Measurements from ENCODE around the gene TAS2R39.
"Not testable (repeated sequence)": the region's sequence is repeated elsewhere in the genome, so short reads cannot be mapped to it uniquely, and the experiment has no call there.

TAS2R39 gene

DNA sequence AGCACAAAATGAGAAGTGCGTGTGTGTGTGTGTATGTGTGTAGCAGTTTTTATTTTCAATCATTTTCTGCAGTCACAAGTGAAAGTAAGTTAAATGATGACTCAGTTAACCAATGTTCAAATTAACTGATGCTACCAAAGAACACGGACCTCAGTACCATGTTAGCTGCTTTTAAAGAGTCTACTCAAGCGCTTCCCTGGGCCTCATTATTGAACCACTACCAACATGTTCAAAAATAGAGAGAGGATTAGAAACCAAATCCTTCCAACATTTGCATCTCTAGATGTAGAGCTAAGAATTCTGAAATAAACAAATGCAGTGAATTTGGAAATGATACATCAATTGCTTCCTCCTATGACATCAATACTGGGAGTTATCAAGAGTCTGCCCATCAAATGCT is at the start of gene TAS2R39:
TSS of gene TAS2R39 (plus strand) at position 396 of the 400 bp plus-strand sequence. CDS start at position 396, 0 bp downstream.
- DNase-seq (ENCODE audit: low read depth in 2 of 2, low spot score in 1 of 2) = no peak

DNA sequence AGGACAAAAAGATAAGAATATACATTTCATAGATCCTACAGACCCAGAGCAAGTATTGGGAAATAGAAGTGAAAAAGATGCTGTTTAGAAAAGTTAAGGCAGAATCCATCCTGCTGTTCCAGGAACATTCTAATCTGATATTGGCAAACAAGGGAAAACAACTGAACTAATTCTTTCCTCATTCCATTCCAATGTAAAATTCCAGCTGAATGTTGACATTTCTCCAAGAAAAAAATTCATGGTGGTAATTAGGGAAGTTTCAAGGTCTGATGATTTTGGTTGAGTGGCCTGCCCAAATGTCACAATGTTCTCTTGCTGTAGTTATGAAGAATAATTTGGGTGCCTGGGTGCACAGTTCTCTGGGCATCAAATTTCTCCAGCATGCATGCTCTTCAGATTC is 36.1 kb upstream of the TAS2R39 start:
- no peak for DNase-seq (ENCODE audit: low read depth in 2 of 2, low spot score in 1 of 2)

DNA sequence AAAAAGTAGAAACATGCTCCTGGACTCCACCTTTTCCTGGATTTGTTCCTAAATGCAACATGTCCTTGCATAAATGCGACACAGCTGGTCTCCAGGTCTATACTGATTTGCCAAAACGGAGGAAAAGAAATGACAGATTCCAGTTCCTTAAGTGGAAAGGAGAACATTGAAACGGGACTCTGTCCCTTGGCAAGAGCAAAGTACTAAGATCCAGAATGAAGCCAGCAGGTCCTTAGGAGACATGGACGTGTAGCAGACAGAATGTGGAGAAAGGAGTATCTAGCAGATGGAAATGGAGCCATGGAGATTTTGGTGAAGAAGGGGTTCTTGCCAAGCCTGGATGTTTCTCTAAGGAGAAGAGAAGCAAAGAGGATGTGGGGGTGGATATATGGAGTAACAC is 35.2 kb upstream of the TAS2R39 start:
- no peak for DNase-seq (ENCODE audit: low read depth in 2 of 2, low spot score in 1 of 2)

DNA sequence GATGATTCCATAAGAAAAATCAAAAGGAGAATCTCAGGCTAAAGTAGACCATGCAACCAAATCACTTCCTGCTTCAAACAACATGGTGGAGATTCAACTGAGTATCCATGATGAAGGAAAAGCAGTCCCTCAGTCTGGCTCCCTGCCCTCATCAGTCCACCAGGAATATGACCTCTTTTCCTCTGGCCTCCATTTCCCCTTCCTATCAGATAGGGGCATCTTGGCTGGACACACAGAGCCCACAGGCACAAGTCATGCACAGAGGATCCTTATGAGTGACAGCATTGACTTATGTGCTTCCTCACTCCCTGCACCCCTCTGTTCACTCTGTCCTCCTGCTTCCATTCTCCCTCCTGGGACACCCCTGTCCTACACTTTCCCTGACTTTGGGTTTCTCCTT is 34.6 kb upstream of the TAS2R39 start:
- no peak for DNase-seq (ENCODE audit: low read depth in 2 of 2, low spot score in 1 of 2)

DNA sequence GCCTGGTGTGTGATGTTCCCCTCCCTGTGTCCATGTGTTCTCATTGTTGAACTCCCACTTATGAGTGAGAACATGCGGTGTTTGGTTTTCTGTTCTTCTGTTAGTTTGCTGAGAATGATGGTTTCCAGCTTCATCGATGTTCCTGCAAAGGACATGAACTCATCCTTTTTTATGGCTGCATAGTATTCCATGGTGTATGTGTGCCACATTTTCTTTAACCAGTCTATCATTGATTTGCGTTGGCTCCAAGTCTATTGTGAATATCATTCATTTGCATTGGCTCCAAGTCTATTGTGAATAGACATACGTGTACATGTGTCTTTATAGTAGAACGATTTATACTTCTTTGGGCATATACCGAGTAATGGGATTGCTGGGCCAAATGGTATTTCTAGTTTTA is 32.5 kb upstream of the TAS2R39 start:
- DNase-seq (ENCODE audit: low read depth in 2 of 2, low spot score in 1 of 2) = not testable (repeated sequence)

DNA sequence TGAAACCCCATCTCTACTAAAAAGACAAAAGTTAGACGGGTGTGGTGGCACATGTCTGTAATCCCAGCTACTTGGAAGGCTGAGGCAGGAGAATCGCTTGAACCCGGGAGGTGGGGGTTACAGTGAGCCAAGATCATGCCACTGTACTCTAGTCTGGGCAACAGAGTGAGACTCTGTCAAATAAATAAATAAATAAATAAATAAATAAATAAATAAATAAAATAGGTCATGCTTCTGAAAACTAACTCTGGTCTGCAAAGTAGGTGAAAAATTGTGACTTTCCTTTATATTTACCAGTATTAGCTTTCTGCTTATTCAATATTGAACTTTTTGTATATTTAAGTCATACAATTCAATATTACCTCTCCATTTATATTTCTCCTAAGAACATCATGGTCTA is 24.6 kb upstream of the TAS2R39 start:
- DNase-seq (ENCODE audit: low read depth in 2 of 2, low spot score in 1 of 2) = not testable (repeated sequence)

DNA sequence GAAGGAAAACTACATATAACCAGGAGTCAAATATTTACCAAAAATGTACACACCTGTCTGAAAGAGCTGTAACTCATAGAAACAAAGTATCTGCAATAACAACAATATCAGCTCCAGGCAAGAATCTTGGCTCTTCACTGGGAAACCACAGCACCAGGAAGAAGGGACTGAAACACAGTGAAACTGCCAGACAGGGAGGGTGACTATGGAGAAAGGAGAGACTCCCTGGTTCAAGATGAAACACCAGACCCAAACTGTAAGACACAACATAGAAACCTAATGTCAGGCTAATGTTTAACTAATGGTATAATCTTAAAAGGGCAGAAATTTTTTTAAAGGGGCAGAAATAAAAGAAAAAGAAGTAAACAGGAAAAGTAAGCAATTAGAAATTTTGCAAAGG is 11.5 kb upstream of the TAS2R39 start:
- DNase-seq (ENCODE audit: low read depth in 2 of 2, low spot score in 1 of 2) = no peak

DNA sequence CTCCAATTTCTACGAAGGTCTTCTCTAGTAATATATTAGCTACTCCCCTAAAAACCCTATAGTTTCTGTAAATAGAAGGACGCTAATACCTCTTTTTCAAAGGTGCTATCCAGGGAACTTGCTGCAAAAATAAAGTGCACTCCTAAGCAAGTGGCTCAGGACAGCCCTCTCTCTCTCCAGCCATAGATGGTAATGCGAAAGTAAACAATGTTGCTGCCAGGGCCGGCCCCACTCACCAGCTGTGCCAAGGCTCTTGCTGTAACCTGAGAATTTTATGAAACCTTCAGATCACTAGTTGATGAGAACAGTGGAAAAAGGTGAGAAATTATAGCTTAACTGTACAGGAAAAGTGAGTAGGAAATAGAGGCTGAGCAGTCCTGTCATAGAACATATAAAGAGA is 10.9 kb upstream of the TAS2R39 start:
- no peak for DNase-seq (ENCODE audit: low read depth in 2 of 2, low spot score in 1 of 2)

DNA sequence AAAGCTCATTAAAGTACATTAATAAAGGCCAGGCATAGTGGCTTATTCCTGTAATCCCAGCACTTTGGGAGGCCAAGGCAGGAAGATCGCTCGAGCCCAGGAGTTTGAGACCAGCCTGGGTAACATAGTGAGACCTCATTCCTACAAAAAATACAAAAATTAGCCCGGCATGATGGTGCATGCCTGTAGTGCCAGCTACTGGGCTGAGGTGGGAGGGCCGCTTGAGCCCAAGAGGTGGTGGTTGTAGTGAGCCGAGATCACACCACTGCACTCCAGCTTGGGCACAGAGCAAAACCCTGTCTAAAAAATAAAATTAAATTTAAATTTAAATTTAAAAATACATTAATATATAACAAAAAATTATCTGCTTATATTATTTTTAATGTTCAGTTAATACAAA is 7.1 kb upstream of the TAS2R39 start:
- no peak for DNase-seq (ENCODE audit: low read depth in 2 of 2, low spot score in 1 of 2)

DNA sequence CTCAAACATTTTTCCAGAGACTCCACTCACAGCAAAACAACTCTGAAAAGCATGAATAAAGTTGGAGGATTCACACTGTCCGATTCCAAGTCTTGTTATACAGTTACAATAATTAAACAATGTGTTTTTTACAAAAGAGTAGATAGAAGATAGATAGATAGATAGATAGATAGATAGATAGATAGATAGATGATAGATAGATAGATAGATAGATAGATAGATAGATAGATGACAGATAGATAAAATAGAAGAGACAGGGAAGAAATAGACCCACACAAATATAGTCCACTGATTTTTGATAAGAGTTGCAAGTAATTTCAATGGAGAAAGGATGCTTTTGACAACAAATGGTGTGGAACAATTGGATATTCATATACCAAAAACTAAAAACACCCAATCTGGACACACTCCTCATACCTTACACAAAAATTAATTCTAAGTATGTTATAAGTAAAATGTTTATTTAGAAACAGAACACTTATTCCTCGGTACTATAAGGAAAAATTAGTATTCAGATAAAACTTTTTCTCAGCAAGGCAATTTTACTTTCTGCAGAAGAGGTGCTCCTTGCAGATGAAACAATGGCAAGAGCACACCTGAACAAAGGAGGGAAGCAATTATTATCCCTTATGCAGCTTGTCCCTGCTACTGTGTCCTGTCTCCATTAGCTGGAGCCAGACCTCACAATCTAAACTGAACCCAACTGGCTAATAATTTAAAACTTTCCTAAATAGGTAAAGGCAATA is 5.7 kb upstream of the TAS2R39 start:
- no peak for DNase-seq (ENCODE audit: low read depth in 2 of 2, low spot score in 1 of 2)

DNA sequence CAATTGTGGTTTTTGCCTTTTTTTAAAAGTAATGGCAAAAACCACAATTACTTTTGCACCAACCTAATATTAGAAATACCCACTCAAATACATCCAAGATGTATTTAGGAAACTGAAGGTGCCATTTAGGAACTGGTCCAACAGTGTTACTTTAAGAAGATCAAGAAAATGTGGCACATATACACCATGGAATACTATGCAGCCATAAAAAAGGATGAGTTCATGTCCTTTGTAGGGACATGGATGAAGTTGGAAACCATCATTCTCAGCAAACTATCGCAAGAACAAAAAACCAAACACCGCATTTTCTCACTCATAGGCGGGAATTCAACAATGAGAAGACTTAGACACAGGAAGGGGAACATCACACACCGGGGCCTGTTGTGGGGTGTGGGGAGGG is 2.4 kb upstream of the TAS2R39 start:
- DNase-seq (ENCODE audit: low read depth in 2 of 2, low spot score in 1 of 2) = not testable (repeated sequence)

DNA sequence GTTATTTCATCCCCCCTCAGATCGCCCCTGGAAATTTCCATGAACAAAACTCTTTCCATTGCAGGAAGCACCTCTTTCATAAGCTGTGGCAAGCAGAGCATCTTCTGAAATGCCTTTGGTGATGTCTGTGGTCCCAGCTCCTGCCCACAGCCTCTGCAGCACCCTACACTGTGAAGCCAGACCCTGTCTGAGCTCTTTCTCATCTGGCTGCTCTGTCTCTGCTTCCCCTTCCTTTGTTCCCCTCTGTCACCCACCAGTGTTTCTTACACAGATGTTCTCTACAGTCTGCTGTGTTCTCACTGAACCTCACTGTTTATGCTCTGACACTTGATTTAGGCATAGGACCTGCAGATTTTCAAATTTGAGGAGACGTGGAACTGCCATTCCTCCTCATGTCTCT is 1.9 kb upstream of the TAS2R39 start:
- no peak for DNase-seq (ENCODE audit: low read depth in 2 of 2, low spot score in 1 of 2)

DNA sequence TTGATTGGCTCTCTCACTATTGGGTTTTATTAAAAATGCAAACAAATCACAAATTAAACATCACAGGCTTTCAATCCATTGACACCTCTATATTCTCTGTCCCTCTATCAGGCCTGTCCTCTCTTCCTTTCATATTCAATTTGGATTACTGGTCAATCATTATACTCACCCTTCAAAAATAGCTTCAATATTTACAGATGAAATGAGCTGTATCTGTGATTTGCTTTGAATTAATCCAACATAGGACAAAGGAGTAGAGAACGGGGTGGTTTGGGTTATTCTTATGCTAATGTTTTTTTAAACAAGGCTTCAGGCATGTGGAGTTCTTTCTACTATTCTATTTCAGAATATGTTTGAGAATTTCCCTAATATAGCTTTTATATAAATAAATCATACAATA is 2.3 kb downstream of the TAS2R39 start:
- DNase-seq (ENCODE audit: low read depth in 2 of 2, low spot score in 1 of 2) = no peak

DNA sequence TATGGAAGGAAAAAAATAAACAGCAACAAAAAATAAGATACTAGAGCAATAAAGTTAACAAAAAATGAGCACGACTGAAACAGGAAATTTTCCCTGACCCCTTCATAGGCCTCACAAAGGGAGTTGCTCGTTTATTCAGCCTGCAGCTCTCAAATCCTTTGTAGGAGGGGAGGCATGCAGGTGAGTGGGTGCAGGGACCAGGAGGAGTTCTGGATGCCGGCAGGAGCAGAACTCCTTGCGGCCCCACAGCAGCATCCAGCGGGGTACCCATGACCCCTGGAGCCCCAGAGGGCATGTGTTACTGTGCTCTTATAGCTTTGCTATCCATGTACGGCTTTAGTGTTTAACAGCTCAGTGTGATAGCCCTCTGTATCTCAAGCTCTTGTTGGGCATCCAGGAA is 5.8 kb downstream of the TAS2R39 start:
- DNase-seq (ENCODE audit: low read depth in 2 of 2, low spot score in 1 of 2) = no peak

DNA sequence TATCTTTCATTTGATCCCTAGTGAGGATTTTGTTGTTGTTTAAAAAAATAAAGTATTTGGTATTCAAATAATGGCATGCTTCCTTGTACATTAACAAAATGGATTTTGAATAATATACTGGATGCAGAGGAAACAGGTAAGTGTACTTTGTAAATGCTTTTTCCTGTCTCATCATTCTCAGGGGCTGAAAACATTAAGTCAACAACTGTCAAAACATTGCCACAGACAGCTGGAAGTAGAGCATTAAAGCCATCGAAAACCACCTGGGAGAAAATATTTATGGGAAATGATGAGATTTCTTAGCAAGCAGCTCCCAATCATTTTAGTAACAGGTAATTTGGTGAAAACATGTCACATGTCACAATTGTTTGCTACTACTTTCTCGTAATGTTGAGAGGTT is 10.7 kb downstream of the TAS2R39 start:
- no peak for DNase-seq (ENCODE audit: low read depth in 2 of 2, low spot score in 1 of 2)

DNA sequence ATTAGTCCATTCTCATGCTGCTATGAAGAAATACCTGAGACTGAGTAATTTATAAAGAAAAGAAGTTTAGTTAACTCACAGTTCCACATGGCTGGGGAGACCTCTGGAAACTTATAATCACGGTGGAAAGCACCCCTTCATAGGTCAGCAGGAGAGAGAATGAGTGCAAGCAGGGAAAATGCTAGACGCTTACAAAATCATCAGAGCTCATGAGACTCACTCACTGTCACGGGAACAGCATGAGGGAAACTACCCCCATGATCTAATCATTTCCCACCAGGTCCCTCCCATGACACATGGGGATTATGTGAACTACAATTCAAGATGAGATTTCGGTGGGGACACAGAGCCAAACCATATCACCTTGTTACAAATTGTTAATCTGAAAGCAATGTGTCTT is 15.8 kb downstream of the TAS2R39 start:
- DNase-seq (ENCODE audit: low read depth in 2 of 2, low spot score in 1 of 2) = no peak

DNA sequence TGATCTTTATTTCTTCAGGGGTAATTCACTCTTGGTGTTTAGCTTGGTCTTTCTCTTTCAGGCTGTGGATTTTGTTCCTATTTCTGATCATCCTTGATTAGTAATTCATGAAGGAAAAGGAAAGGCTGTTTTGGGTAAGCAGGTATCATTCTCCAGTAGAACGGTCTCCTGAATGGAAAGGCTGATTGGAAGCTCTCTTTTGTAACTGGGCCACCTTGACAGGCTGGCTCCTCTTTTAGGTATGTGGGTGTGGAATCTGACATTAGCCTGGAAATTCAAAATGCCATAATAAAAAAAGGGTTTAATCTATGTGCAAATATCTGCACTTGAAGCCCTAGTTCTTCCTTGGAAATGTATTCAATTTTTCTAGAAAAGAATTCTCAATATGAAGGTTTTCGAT is 18.9 kb downstream of the TAS2R39 start:
- no peak for DNase-seq (ENCODE audit: low read depth in 2 of 2, low spot score in 1 of 2)

DNA sequence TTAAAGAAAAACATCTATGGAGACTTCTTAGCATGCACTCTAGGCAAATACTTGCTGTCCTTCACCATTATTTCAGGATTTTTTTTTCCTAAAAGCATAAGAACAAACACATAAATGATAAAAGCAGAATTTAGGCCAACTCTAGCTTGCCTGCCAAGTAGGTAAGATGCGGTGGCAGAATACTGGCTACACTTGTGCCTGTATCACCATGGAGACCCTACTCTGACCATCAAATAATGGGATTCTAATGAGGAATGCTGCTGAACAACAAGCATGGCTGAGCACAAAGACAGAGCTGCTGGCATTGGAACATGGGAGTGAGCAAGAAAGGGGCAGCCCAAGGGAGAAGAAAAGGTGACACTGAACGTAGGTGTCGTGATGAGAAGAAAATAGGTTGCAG is 20.2 kb downstream of the TAS2R39 start:
- no peak for DNase-seq (ENCODE audit: low read depth in 2 of 2, low spot score in 1 of 2)

DNA sequence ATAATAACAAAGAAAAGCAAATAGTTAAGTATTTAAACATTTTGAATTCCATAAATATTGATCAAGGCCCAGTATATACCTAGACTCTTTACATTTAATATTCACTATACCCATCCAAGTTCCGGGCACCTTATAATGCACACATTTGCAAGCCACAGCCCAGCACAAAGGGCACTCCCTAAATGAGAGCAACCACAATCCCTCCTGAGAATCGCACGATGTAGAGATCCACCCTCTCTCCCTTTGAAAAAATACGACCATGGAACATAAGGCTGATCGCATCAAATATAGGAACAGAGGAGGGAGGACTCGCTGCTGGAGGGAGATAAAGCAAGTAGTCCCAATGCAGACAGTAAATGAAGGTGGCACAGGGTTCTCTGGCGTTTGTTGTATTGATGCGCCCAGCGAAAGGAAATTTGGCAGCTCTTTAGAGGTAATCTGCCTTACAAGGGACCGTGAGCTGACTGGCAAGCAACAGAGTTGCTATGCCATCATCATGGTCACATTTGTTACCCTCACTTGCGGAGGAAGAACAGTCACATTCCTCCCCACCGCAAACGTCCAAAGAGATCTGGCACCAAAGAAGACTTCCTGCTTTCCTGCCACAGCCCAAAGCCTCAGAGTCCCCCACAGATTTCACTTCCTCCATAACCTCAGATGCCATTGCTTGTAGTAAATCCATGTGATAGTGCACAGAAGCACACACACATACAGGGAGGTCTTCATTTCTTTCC is 22.5 kb downstream of the TAS2R39 start:
- no peak for DNase-seq (ENCODE audit: low read depth in 2 of 2, low spot score in 1 of 2)

DNA sequence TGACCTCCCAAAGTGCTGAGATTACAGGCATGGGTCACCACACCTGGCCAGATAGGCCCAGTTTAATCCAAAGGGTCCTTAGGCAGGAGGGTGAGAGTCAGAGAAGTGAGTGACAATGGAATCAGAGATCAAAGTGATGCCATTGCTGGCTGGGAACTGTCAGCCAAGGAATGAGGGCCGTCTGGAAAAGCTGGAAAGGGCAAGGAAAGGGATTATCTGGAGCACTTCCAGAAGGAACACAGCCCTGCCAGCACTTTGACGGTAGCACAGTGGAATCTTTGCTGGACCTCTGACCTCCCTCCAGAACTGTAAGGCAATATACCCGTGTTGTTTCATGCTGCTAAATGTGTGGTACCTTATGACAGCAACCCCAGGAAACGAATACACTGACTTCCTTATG is 27.3 kb downstream of the TAS2R39 start:
- DNase-seq (ENCODE audit: low read depth in 2 of 2, low spot score in 1 of 2) = no peak

DNA sequence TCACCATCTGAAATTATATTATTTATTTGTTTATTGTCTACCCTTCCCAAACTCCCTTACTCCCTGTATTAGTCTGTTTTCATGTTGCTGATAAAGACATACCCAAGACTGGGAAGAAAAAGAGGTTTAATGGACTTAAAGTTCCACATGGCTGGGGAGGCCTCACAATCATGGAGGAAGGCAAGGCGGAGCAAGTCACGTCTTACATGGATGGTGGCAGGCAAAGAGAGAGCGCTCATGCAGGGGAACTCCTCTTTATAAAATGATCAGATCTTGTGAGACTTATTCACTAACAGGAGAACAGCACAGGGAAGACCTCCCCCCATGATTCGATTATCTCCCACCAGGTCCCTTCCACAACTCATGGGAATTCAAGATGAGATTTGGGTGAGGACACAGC is 30.3 kb downstream of the TAS2R39 start:
- DNase-seq (ENCODE audit: low read depth in 2 of 2, low spot score in 1 of 2) = not testable (repeated sequence)

DNA sequence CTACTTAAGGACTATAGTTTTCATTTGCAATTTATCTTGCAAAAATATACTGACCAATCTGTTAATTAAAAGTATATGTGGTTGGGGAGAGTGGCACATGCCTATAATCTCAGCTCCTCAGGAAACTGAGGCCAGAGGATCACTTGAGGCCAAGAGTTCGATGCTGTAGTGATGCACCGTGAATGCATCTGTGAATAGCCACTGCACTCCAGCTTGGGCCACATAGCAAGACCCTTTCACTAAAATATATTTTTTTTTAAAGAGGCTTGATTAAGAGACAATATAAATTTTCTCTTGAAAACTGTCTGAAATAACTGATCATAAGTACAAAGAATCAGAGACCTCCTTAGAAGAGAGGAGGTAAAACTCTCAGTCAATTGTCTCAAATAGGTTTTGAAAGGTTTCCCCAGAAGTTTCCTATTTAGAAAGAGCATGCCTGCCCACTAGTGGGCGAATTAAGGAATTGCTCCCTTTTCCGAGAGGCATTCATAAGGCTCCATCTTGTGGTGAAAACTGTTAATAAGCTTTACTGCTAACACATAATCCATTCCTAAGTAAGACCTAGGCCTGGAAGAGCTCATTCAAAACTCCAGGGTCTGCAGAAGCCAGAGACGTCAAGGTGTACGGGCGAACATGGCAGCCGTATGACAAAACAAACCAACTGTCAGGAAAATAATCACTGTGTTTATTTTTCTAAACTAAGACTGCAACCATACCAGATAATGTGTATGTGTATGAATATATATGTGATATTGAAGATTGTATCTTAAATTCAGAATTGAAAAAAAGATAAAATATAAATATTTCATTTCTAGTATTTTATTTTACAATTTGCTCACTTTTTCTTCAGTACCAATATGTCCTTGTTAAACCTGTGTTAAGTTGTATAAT is 31.8 kb downstream of the TAS2R39 start:
- DNase-seq (ENCODE audit: low read depth in 2 of 2, low spot score in 1 of 2) = peak in 1 of 2 donors; percentile 25

Data from stimulated activated CD8-positive, alpha-beta memory T cell treated with anti-CD3 and anti-CD28 coated beads, Interleukin-4, amount 100 ng/mL, for 1 hour (primary cell).